Left colon (tissue), 2 donors: ENCODE results near the gene LILRB5. TPM values are rescaled to one million over a fixed set of nuclear protein-coding genes. Genes with fewer than 3 reads are reported as not detected.
A peak's percentile ranks its signal among the peaks of the same experiment; 100 is the strongest.
"Not testable (repeated sequence)": the region's sequence is repeated elsewhere in the genome, so short reads cannot be mapped to it uniquely, and the experiment has no call there.

Source experiments
- ATAC-seq: fragments of 200-7000 bp; cut with Tn5 transposase; one replicate; pipeline ENCODE4 v1.9.1; 2020; ENCODE audit warnings: mild to moderate bottlenecking, moderate library complexity
- DNase-seq, 2 donors: peaks; one replicate each; pipeline ENCODE4 v3.0.0-alpha.2; 2020
- intact Hi-C, 2 donors: fragments of 100-400 bp; cut with DNase I in 1 of 2; cut with micrococcal nuclease in 1 of 2; formaldehyde crosslinking; loops; one replicate each; pipeline versions ENCODE4 v1.11.2 to v1.14.0; 2022; cut with DNase I, micrococcal nuclease
- total RNA-seq, 2 donors: library from RNA; stranded (reverse); fragmentation: NEBNext Ultra II Directional; extraction: Animal tissue kit (Norgen Biotek cat#: 25700); gene quantifications; one replicate each; pipeline ENCODE4 v1.2.1, GENCODE V29; 2021
- donor health status: DM: no; HTN: no; CAD: no.
- donor health status: DM: yes; HTN: yes; CAD: no.

Gene LILRB5
- total RNA-seq, 2 donors from 2014 or later = 4.8 to 10.9 TPM

DNA sequence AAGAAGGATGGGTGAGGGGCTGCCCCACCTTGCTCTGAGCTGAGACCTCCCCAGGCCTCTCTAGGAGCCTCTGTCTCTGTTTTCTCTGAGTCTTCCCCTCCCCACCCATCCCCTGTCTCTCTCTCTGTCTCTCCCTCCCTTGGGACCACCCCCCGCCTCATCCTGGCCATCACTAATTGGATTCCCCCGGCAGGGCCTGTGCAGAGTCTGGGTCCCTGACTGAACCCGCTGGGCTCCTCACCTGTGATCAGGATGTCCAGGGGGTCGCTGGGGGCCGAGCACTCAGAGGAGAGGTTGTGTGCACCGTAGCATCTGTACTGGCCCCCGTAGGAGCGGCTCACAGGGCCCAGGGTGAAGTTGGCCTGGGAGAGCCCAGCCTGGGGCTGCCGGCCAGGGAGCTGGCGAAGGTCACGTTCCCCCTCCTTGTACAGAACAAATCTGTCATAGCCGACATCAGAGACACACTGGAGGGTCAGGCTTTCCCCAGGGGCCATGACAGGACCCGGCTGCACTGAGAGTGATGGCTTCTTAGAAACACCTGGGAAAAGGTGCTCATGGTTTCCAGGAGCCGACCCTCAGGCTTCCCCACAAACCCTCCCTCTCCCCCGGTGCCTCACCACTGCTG lies 21.6 kb upstream of the LILRB5 start:
- intact Hi-C loops, ATAC-seq, DNase-seq: not testable (repeated sequence)

- intact Hi-C loops, ATAC-seq, DNase-seq: not testable (repeated sequence)
These were observed 21.0 kb upstream of the LILRB5 start for GRCh38 chr19:54278056-54278455.

- ATAC-seq, intact Hi-C loops, DNase-seq: not testable (repeated sequence)
These were observed 20.1 kb upstream of the LILRB5 start for GRCh38 chr19:54277111-54277615.

- intact Hi-C loops = no loop called here
- no peak for DNase-seq
- no peak for ATAC-seq
These were observed 18.9 kb upstream of the LILRB5 start for GRCh38 chr19:54275951-54276350.

DNA sequence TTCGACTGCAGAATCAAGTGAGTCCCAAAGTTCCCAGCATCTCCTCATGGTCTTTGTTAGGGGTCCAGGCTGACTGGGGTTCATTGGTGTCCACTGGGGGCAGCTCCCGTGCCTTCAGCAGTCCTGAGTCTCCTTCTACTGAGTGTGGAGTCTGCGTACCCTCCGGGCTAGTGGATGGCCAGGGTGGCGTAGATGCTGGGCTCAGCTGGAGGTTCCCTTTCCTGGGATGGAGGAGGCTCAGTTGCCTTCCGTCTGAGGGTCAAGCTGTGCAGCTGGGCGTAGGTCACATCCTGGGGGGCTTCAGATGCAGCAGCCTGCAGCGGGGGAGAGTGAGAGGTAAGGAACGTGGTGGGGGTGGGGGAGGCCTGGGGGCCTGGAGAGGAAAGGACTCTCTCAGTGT lies 17.4 kb upstream of the LILRB5 start:
- DNase-seq, intact Hi-C loops, ATAC-seq: not testable (repeated sequence)

- DNase-seq (no peak), ATAC-seq (no peak)
- intact Hi-C loops = no loop called here
These were observed 16.7 kb upstream of the LILRB5 start for GRCh38 chr19:54273821-54274220.

GRCh38 chr19:54272181-54272580 lies 15.1 kb upstream of the LILRB5 start:
- intact Hi-C loops, DNase-seq, ATAC-seq: not testable (repeated sequence)

- DNase-seq, ATAC-seq, intact Hi-C loops: not testable (repeated sequence)
These were observed 14.5 kb upstream of the LILRB5 start for GRCh38 chr19:54271587-54271986.

GRCh38 chr19:54271106-54271505 lies 14.0 kb upstream of the LILRB5 start:
- DNase-seq (no peak), ATAC-seq (no peak)
- intact Hi-C loops = no loop called here

DNA sequence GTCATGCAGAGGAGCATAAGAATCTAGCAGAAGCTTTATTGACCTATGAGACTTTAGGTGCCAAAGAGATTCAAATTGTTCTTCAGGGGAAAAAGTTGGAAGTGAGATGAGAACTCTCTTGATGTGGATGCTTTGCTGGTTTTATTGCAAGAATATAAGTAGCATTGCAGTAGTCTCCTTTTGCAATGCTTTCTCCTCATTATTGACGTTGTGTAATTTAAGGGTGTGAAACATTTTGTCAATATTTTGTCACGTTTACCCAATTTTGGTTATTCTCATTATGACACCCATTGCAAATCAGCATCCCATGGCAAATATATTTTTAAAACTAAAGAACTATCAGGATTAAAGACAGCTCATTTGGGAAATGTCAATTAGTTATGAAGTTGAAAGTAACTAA lies 11.9 kb upstream of the LILRB5 start:
- intact Hi-C loops = no loop called here
- ATAC-seq (no peak), DNase-seq (no peak)

DNA sequence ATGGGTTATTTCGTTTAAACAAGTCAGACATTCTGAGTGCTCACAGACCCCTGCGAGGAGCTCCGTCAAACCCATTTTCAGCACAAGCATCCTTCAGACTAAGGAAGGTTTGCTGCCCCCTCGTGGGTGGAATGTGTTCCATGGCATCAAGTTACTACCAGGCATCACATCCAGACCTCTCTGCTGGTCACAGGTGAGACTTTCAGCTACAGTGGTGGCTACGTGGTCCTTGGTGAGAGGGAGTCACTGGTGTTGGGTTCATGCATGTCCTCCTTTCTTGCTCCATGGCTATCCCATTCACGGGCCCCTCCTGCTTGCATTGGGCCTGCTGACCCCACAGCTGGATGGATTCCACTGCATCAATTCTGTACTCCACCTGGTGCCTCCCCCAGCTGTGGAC lies 9.1 kb upstream of the LILRB5 start:
- ATAC-seq = peak; percentile 71
- DNase-seq = peak in 1 of 2 donors; percentile 88
- intact Hi-C loops = no loop called here

DNA sequence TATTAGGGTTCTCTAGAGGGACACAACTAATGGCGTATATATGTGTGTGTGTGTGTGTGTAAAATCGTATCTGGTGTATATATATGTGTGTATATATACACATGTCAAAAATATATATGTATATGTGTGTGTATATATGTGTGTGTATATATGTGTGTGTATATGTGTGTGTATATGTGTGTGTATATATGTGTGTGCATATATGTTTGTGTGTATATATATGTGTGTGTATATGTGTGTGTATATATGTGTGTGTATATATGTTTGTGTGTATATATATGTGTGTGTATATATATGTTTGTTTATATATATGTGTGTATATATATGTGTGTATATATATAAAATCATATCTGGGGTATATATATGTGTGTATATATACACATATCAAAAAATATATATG lies 5.4 kb upstream of the LILRB5 start:
- ATAC-seq = no peak
- intact Hi-C loops = no loop called here
- no peak for DNase-seq

- intact Hi-C loops = no loop called here
- no peak for DNase-seq
- ATAC-seq = no peak
These were observed 5.0 kb upstream of the LILRB5 start for GRCh38 chr19:54262066-54262465.

GRCh38 chr19:54256250-54257115 lies 590 bp downstream of the LILRB5 start:
- ATAC-seq (no peak), DNase-seq (no peak)
- intact Hi-C loops = no loop called here

DNA sequence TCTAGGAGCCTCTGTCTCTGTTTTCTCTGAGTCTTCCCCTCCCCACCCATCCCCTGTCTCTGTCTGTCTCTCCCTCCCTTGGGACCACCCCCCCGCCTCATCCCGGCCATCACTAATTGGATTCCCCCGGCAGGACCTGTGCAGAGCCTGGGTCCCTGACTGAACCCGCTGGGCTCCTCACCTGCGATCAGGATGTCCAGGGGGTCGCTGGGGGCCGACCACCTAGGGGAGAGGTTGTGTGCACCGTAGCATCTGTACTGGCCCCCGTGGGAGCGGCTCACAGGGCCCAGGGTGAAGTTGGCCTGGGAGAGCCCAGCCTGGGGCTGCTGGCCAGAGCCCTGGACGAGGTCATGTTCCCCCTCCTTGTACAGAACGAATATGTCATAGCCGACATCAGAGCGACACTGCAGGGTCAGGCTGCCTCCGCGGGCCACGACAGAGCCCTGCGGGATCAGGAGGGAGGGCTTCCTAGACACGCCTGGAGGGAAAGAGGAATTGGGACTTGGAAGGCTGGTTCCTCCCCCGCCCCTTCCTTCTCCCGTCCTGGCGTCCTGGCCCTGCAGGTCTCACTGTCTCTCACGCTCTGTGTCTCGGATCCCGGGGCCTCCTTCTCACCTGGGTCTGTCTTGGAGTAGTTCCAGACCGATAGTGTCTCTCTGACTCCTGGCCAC lies 1.8 kb downstream of the LILRB5 start:
- intact Hi-C loops = no loop called here
- DNase-seq (no peak), ATAC-seq (no peak)

DNA sequence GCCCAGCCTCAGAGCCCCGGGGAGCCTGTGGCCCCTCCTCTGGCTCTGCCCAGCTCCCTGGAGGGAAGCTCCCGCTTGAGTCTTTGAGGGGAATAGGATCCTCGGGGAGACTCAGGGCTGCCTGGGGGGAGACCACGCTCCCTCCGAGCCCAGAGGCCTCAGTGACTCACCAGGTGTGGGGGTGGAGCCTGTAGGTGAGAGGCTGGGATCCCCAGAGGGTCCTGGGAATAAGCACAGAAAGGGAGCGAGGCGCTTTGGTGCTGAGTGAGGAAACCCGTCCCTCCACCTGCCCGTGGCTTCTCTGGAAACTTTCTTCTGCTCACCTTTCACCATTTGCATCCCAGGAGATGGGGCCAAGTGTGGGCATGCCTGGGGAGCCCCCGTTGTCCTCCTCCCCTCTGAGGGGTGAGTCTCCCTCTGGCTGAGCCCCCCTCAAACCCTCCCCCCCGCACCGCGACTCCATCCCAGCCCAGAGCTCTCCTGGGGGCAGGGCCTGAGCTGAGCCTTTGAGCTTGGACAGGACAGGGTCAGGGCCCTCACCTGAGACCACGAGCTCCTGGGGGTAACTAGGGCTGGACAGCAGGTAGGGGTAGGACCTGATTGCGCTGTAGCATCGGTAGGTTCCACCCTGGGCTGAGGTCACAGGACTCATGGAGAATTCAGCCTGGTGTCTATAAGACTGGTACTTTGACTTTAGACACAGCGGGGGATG lies 2.7 kb downstream of the LILRB5 start:
- intact Hi-C loops = no loop called here
- ATAC-seq = no peak
- DNase-seq = no peak

- ATAC-seq (no peak), DNase-seq (no peak)
- intact Hi-C loops = no loop called here
These were observed 3.5 kb downstream of the LILRB5 start for GRCh38 chr19:54253331-54254194.

- intact Hi-C loops = no loop called here
- DNase-seq = no peak
- ATAC-seq = no peak
These were observed 4.2 kb downstream of the LILRB5 start for GRCh38 chr19:54252845-54253244.
